ENCODE data around the gene AGPAT1.

DNA sequence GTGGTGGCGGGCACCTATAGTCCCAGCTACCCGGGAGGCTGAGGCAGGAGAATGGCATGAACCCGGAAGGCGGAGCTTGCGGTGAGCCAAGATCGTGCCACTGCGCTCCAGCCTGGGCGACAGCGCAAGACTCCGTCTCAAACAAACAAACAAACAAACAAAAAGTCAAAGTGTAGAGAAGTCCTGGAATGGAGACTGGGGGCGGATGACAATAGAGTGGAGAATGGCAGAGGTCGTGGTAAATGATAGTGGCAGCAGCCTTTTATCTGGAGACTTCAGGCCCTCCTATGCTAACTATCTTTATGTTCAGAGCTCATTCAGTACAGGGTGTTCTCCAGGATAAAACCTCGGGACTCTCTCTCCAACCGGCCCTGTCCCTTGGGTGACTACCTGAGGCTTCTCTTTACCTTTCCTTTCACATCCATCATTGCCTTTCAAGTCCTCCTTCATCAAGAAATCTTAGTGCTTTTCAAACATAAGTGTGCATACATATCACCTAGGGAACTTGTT, 44.4 kb downstream of the AGPAT1 start:
- TF ChIP-seq, protein P1, sequence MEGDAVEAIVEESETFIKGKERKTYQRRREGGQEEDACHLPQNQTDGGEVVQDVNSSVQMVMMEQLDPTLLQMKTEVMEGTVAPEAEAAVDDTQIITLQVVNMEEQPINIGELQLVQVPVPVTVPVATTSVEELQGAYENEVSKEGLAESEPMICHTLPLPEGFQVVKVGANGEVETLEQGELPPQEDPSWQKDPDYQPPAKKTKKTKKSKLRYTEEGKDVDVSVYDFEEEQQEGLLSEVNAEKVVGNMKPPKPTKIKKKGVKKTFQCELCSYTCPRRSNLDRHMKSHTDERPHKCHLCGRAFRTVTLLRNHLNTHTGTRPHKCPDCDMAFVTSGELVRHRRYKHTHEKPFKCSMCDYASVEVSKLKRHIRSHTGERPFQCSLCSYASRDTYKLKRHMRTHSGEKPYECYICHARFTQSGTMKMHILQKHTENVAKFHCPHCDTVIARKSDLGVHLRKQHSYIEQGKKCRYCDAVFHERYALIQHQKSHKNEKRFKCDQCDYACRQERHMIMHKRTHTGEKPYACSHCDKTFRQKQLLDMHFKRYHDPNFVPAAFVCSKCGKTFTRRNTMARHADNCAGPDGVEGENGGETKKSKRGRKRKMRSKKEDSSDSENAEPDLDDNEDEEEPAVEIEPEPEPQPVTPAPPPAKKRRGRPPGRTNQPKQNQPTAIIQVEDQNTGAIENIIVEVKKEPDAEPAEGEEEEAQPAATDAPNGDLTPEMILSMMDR (conservative IDR thresholded peaks at IDR 0.05; ENCODE audit: low read depth in 2 of 2): no peak
- no peak for TF ChIP-seq POLR2AphosphoS5 (IDR thresholded peaks at IDR 0.05; ENCODE audit: low read depth)
- TF ChIP-seq ZNF331 (CRISPR knock-in tag; IDR thresholded peaks at IDR 0.05; ENCODE audit: low read depth): no peak
- no peak for TF ChIP-seq EZH2 (IDR thresholded peaks at IDR 0.05; ENCODE audit: low read depth, unreplicated experiment)
- no peak for TF ChIP-seq EZH2phosphoT487 (IDR thresholded peaks at IDR 0.05; ENCODE audit: unreplicated experiment)
- TF ChIP-seq, protein P2, sequence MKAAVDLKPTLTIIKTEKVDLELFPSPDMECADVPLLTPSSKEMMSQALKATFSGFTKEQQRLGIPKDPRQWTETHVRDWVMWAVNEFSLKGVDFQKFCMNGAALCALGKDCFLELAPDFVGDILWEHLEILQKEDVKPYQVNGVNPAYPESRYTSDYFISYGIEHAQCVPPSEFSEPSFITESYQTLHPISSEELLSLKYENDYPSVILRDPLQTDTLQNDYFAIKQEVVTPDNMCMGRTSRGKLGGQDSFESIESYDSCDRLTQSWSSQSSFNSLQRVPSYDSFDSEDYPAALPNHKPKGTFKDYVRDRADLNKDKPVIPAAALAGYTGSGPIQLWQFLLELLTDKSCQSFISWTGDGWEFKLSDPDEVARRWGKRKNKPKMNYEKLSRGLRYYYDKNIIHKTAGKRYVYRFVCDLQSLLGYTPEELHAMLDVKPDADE (IDR thresholded peaks at IDR 0.05): no peak
- TF ChIP-seq, protein P3, sequence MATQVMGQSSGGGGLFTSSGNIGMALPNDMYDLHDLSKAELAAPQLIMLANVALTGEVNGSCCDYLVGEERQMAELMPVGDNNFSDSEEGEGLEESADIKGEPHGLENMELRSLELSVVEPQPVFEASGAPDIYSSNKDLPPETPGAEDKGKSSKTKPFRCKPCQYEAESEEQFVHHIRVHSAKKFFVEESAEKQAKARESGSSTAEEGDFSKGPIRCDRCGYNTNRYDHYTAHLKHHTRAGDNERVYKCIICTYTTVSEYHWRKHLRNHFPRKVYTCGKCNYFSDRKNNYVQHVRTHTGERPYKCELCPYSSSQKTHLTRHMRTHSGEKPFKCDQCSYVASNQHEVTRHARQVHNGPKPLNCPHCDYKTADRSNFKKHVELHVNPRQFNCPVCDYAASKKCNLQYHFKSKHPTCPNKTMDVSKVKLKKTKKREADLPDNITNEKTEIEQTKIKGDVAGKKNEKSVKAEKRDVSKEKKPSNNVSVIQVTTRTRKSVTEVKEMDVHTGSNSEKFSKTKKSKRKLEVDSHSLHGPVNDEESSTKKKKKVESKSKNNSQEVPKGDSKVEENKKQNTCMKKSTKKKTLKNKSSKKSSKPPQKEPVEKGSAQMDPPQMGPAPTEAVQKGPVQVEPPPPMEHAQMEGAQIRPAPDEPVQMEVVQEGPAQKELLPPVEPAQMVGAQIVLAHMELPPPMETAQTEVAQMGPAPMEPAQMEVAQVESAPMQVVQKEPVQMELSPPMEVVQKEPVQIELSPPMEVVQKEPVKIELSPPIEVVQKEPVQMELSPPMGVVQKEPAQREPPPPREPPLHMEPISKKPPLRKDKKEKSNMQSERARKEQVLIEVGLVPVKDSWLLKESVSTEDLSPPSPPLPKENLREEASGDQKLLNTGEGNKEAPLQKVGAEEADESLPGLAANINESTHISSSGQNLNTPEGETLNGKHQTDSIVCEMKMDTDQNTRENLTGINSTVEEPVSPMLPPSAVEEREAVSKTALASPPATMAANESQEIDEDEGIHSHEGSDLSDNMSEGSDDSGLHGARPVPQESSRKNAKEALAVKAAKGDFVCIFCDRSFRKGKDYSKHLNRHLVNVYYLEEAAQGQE (IDR thresholded peaks at IDR 0.05; ENCODE audit: unreplicated experiment): no peak
- no peak for TF ChIP-seq ZNF114 (CRISPR knock-in tag; IDR thresholded peaks at IDR 0.05)
- TF ChIP-seq NANOG (IDR thresholded peaks at IDR 0.05; ENCODE audit: borderline replicate concordance): no peak
- no peak for TF ChIP-seq JUNB (IDR thresholded peaks at IDR 0.05; ENCODE audit: unreplicated experiment)
- no peak for TF ChIP-seq CREB1 (CRISPR knock-in tag; IDR thresholded peaks at IDR 0.05; ENCODE audit: low read depth)

Data from GM23338 (cell line).